GM18858 (cell line): ENCODE measurements around the gene THAP11.
A peak's percentile ranks its signal among the peaks of the same experiment; 100 is the strongest.

Source experiments
- ATAC-seq: cut with Tn5 transposase; IDR thresholded peaks from one replicate; pipeline ENCODE4 v1.9.1; 2021; ENCODE audit not compliant: unreplicated experiment

Gene THAP11

GRCh38 chr16:67883146-67883871 is 41.2 kb downstream of the THAP11 start:
- ATAC-seq = no peak

- ATAC-seq = no peak
Measured at GRCh38 chr16:67883872-67884261, 41.7 kb downstream of the THAP11 start.

GRCh38 chr16:67884684-67885083 is 42.6 kb downstream of the THAP11 start, which contains the start of gene NRN1L:
TSS of gene NRN1L (plus strand) at chr16:67884885. CDS start at chr16:67884904, 19 bp downstream.
- no peak for ATAC-seq

GRCh38 chr16:67885545-67885944 is 43.4 kb downstream of the THAP11 start:
- ATAC-seq = no peak

GRCh38 chr16:67885976-67886375 is 43.9 kb downstream of the THAP11 start:
- no peak for ATAC-seq

- no peak for ATAC-seq
Measured at GRCh38 chr16:67886387-67886786, 44.3 kb downstream of the THAP11 start.

GRCh38 chr16:67888331-67888730 is 46.2 kb downstream of the THAP11 start:
- no peak for ATAC-seq

GRCh38 chr16:67892375-67892774 is 50.3 kb downstream of the THAP11 start:
- no peak for ATAC-seq

GRCh38 chr16:67892899-67893742 is 51.0 kb downstream of the THAP11 start, which contains the start of gene PSKH1:
TSS of gene PSKH1 (plus strand) at chr16:67893254. CDS start at chr16:67908750, 15,496 bp downstream.
- ATAC-seq = peak; percentile 55
